ENCODE results near the gene CIAO2B.

GRCh38 chr16:66934138-66934838, at the start of gene CIAO2B:
- TF ChIP-seq CTCF (IDR thresholded peaks at IDR 0.05), result no peak
- TF ChIP-seq EZH2 (IDR thresholded peaks at IDR 0.05), result peak; percentile 54
